Lung (tissue), 12 donors: ENCODE data around the gene OPN1SW. TPM values are rescaled to one million over a fixed set of nuclear protein-coding genes. Genes with fewer than 3 reads are reported as not detected.

Experiments used
- ATAC-seq: fragments of 200-7000 bp; cut with Tn5 transposase; one replicate; pipeline ENCODE4 v1.9.1; 2020; ENCODE audit warnings: moderate number of reproducible peaks; ENCODE audit not compliant: insufficient read depth, low FRiP score
- DNase-seq, 3 donors: peaks; one replicate each; pipeline ENCODE4 v3.0.0-alpha.2; 2013 to 2017
- H3K27ac ChIP-seq, 2 donors: one replicate each; pipeline ENCODE4 v1.5.1; 2013; ENCODE audit warnings: mild to moderate bottlenecking in 2 of 2, moderate library complexity in 2 of 2, control low read depth in 1 of 2, inconsistent platforms in 1 of 2, low read depth in 1 of 2, low read length in 1 of 2
- H3K27me3 ChIP-seq, 3 donors: one replicate each; pipeline ENCODE4 v1.5.1; 2013; ENCODE audit warnings: low read length in 2 of 3; ENCODE audit not compliant: control insufficient read depth in 3 of 3, insufficient read depth in 3 of 3
- H3K36me3 ChIP-seq, 4 donors: one replicate each; pipeline ENCODE4 v1.5.1; 2013; ENCODE audit warnings: low read length in 4 of 4, mild to moderate bottlenecking in 1 of 4, moderate library complexity in 1 of 4; ENCODE audit not compliant: control insufficient read depth in 4 of 4, insufficient read depth in 4 of 4
- H3K4me1 ChIP-seq, 5 donors: one replicate each; pipeline ENCODE4 v1.5.1; 2013; ENCODE audit warnings: low read length in 5 of 5, mild to moderate bottlenecking in 2 of 5, moderate library complexity in 1 of 5; ENCODE audit not compliant: control insufficient read depth in 5 of 5, insufficient read depth in 5 of 5
- H3K4me3 ChIP-seq: one replicate; pipeline ENCODE4 v1.5.1; 2013; ENCODE audit warnings: mild to moderate bottlenecking, control low read depth, moderate library complexity
- H3K9ac ChIP-seq, 2 donors: one replicate each; pipeline ENCODE4 v1.5.1; 2013; ENCODE audit warnings: low read length in 2 of 2, control low read depth in 1 of 2; ENCODE audit not compliant: insufficient read depth in 1 of 2
- H3K9me3 ChIP-seq, 4 donors: one replicate each; pipeline ENCODE4 v1.5.1; 2013; ENCODE audit warnings: low read length in 3 of 4, mild to moderate bottlenecking in 1 of 4, moderate library complexity in 1 of 4; ENCODE audit not compliant: control insufficient read depth in 4 of 4, insufficient read depth in 3 of 4
- CTCF ChIP-seq: IDR thresholded peaks from 2 replicates; pipeline ENCODE4 v1.5.1; 2012; ENCODE audit warnings: mild to moderate bottlenecking; ENCODE audit errors: control extremely low read depth, extremely low read depth
- WGBS, 2 donors: extraction: QIAGEN DNeasy Blood & Tissue Kit; methylation state at CpG; one replicate each; pipeline ENCODE4 v1.1.7; 2013; 5-methylcytosine and 5-hydroxymethylcytosine counted together
- polyA plus RNA-seq, 2 donors: library from polyadenylated mRNA; stranded (reverse); fragments of 200-250 nt; gene quantifications; one replicate each; pipeline ENCODE4 v1.2.1, GENCODE V29; 2013
- total RNA-seq, 2 donors: library from RNA; depleted of rRNA in 1 of 2; stranded (reverse); fragments of >200 nt in 1 of 2; gene quantifications; one replicate each; pipeline ENCODE4 v1.2.1, GENCODE V29; 2014 to 2021
- donor health status: control.
- donor health status: control.
- donor health status: Bipolar disorder and iron deficiency.
- donor health status: healthy.
- donor health status: DM: yes; HTN: yes; CAD: no.

OPN1SW gene
- total and polyA plus RNA-seq, 4 donors, result not detected

- Histone ChIP-seq H3K9me3 (no peaks in the 10 kb centered on the region), H3K36me3 (peaks cover 0 to 3% (median under 1%) of the 10 kb centered on the region in 4 donors), H3K27ac (no peak overlapping the region), H3K4me1 (no peaks in the 10 kb centered on the region), H3K27me3 (no peaks in the 10 kb centered on the region), H3K4me3 (no peak overlapping the region), H3K9ac (no peak overlapping the region)
- TF ChIP-seq CTCF, result no peak
- DNase-seq (no peak), ATAC-seq (no peak)
- whole genome bisulfite sequencing, 2 donors, result 91 to 92% methylated on average over 3 of the region's 3 CpGs
Measured at GRCh38 chr7:128800567-128800966, 25.0 kb upstream of the OPN1SW start.

GRCh38 chr7:128799451-128799850, 23.9 kb upstream of the OPN1SW start:
- no peaks in the 10 kb centered on the region for H3K4me1 ChIP-seq
- H3K27ac ChIP-seq, result no peak overlapping the region
- DNase-seq, result no peak
- H3K4me3 ChIP-seq, result no peak overlapping the region
- 72 to 79% methylated on average over 2 of the region's 2 CpGs for WGBS, 2 donors
- no peak overlapping the region for H3K9ac ChIP-seq
- TF ChIP-seq CTCF, result no peak
- no peaks in the 10 kb centered on the region for H3K27me3 ChIP-seq
- no peaks in the 10 kb centered on the region for H3K9me3 ChIP-seq
- ATAC-seq, result no peak
- H3K36me3 ChIP-seq, result peaks cover 0 to 2% (median 0%) of the 10 kb centered on the region in 4 donors

GRCh38 chr7:128796327-128796726, 20.7 kb upstream of the OPN1SW start:
- 66 to 80% methylated on average over 5 of the region's 5 CpGs for WGBS, 2 donors

More at GRCh38 chr7:128796327-128796726, 20.7 kb upstream of the OPN1SW start:
- TF ChIP-seq CTCF, result no peak
- ATAC-seq (no peak), DNase-seq (peak in 2 of 3 donors; percentile 53 to 67)
- Histone ChIP-seq H3K9ac (no peak overlapping the region), H3K27ac (no peak overlapping the region), H3K9me3 (no peaks in the 10 kb centered on the region), H3K4me3 (no peak overlapping the region), H3K36me3 (no peaks in the 10 kb centered on the region), H3K4me1 (peaks cover 0 to 7% (median 4%) of the 10 kb centered on the region in 5 donors), H3K27me3 (no peaks in the 10 kb centered on the region)
